ENCODE results near the gene MOGAT2. TPM values are rescaled to one million over a fixed set of nuclear protein-coding genes. Genes with fewer than 3 reads are reported as not detected.

MOGAT2 gene
- total and polyA plus RNA-seq, 2 of the 13 experiments (the other 11 are each of a cell fraction or from before 2014, with no cell fraction given) = 27.2 to 27.8 TPM

DNA sequence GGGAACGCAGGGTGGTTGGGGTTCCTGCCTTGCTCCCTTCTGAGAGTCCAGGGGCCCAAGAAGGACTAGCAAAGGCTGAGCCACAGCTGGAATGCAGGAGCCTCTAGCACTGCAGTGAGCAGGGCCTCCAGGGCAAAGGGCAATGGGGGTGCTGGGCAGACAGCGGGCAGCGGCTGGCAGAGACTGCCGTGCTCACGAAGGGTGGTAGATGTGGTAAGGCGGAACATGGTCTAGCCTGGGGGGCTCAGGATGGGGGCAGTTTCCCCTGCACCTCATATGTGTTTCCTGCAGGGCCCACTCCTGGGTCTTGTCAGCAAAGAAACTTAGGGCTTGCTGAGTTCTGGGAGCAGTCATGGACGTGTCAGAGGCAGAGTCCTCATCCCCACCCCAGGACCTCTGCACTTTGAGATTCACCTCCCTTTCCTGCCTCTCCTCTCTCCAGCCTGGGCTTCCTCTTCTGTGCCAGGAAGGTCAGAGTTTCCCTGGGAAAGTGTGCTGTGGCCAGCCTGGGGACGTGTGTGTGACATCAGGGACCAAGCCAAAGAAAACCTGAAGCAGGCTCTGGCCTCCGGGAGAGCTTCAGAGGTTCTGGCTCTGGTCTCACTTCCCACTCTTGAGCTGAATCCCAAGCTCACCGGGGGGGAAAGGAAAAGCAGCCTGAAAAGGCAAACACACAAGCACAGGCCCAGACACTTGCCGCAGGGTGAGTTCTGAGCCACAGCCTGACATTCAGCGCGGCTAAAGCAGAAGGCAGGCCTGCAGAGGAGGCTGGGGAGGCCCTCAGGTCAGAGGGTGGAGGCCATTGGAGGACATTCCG lies 4.4 kb downstream of the MOGAT2 start (continued):
- 0 out of 2 replicates have a peak, but pooled peaks have one; percentile 42 for TF ChIP-seq ZSCAN9 (CRISPR knock-in tag; IDR thresholded peaks at IDR 0.05; ENCODE audit: borderline replicate concordance)
- TF ChIP-seq ZNF850 (CRISPR knock-in tag; conservative IDR thresholded peaks at IDR 0.05) = no peak
- peak; percentile 33 for TF ChIP-seq XRCC5 (optimal IDR thresholded peaks at IDR 0.05; ENCODE audit: low read length)
- TF ChIP-seq SMAD1 (CRISPR knock-in tag; IDR thresholded peaks at IDR 0.05; ENCODE audit: borderline replicate concordance, low read depth) = no peak
- TF ChIP-seq, protein P1, sequence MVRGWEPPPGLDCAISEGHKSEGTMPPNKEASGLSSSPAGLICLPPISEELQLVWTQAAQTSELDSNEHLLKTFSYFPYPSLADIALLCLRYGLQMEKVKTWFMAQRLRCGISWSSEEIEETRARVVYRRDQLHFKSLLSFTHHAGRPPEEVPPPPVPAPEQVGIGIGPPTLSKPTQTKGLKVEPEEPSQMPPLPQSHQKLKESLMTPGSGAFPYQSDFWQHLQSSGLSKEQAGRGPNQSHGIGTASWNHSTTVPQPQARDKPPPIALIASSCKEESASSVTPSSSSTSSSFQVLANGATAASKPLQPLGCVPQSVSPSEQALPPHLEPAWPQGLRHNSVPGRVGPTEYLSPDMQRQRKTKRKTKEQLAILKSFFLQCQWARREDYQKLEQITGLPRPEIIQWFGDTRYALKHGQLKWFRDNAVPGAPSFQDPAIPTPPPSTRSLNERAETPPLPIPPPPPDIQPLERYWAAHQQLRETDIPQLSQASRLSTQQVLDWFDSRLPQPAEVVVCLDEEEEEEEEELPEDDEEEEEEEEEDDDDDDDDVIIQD (CRISPR knock-in tag; IDR thresholded peaks at IDR 0.05; ENCODE audit: low read depth) = no peak
- TF ChIP-seq, protein P2, sequence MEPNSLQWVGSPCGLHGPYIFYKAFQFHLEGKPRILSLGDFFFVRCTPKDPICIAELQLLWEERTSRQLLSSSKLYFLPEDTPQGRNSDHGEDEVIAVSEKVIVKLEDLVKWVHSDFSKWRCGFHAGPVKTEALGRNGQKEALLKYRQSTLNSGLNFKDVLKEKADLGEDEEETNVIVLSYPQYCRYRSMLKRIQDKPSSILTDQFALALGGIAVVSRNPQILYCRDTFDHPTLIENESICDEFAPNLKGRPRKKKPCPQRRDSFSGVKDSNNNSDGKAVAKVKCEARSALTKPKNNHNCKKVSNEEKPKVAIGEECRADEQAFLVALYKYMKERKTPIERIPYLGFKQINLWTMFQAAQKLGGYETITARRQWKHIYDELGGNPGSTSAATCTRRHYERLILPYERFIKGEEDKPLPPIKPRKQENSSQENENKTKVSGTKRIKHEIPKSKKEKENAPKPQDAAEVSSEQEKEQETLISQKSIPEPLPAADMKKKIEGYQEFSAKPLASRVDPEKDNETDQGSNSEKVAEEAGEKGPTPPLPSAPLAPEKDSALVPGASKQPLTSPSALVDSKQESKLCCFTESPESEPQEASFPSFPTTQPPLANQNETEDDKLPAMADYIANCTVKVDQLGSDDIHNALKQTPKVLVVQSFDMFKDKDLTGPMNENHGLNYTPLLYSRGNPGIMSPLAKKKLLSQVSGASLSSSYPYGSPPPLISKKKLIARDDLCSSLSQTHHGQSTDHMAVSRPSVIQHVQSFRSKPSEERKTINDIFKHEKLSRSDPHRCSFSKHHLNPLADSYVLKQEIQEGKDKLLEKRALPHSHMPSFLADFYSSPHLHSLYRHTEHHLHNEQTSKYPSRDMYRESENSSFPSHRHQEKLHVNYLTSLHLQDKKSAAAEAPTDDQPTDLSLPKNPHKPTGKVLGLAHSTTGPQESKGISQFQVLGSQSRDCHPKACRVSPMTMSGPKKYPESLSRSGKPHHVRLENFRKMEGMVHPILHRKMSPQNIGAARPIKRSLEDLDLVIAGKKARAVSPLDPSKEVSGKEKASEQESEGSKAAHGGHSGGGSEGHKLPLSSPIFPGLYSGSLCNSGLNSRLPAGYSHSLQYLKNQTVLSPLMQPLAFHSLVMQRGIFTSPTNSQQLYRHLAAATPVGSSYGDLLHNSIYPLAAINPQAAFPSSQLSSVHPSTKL (CRISPR knock-in tag; IDR thresholded peaks at IDR 0.05) = no peak
- TF ChIP-seq ZEB1 (IDR thresholded peaks at IDR 0.05; ENCODE audit: insufficient replicate concordance, low read depth) = no peak
- TF ChIP-seq FOXO1 (CRISPR knock-in tag; IDR thresholded peaks at IDR 0.05) = peak; percentile 28; the same call in 1 of the 2 replicates
- TF ChIP-seq ZNF296 (CRISPR knock-in tag; conservative IDR thresholded peaks at IDR 0.05) = no peak
- TF ChIP-seq, protein P3, sequence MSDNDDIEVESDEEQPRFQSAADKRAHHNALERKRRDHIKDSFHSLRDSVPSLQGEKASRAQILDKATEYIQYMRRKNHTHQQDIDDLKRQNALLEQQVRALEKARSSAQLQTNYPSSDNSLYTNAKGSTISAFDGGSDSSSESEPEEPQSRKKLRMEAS (IDR thresholded peaks at IDR 0.05) = peak; percentile 46
- TF ChIP-seq, protein P4, sequence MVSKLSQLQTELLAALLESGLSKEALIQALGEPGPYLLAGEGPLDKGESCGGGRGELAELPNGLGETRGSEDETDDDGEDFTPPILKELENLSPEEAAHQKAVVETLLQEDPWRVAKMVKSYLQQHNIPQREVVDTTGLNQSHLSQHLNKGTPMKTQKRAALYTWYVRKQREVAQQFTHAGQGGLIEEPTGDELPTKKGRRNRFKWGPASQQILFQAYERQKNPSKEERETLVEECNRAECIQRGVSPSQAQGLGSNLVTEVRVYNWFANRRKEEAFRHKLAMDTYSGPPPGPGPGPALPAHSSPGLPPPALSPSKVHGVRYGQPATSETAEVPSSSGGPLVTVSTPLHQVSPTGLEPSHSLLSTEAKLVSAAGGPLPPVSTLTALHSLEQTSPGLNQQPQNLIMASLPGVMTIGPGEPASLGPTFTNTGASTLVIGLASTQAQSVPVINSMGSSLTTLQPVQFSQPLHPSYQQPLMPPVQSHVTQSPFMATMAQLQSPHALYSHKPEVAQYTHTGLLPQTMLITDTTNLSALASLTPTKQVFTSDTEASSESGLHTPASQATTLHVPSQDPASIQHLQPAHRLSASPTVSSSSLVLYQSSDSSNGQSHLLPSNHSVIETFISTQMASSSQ (IDR thresholded peaks at IDR 0.05; ENCODE audit: low read depth) = no peak
- TF ChIP-seq, protein P4 (CRISPR knock-in tag; IDR thresholded peaks at IDR 0.05; ENCODE audit: borderline replicate concordance) = 0 out of 2 replicates have a peak, but pooled peaks have one; percentile 13
- no peak for TF ChIP-seq NFE2 (CRISPR knock-in tag; IDR thresholded peaks at IDR 0.05)
- TF ChIP-seq MLLT10 (CRISPR knock-in tag; IDR thresholded peaks at IDR 0.05) = no peak
- no peak for TF ChIP-seq ONECUT2 (CRISPR knock-in tag; IDR thresholded peaks at IDR 0.05)
- peak; percentile 82; the same call in 1 of the 2 replicates for TF ChIP-seq CAMTA2 (CRISPR knock-in tag; IDR thresholded peaks at IDR 0.05; ENCODE audit: borderline replicate concordance)
- TF ChIP-seq, protein P5, sequence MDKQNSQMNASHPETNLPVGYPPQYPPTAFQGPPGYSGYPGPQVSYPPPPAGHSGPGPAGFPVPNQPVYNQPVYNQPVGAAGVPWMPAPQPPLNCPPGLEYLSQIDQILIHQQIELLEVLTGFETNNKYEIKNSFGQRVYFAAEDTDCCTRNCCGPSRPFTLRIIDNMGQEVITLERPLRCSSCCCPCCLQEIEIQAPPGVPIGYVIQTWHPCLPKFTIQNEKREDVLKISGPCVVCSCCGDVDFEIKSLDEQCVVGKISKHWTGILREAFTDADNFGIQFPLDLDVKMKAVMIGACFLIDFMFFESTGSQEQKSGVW (CRISPR knock-in tag; IDR thresholded peaks at IDR 0.05; ENCODE audit: borderline replicate concordance) = no peak
